DND-41 (cell line): ENCODE data around the gene MOGAT1.

ENCODE experiments used
- ATAC-seq: fragments of 200-7000 bp; cut with Tn5 transposase; 3 replicates; pipeline ENCODE4 v1.9.1; 2021; ENCODE audit warnings: low read depth; ENCODE audit not compliant: insufficient read depth
- DNase-seq: peaks from one replicate; pipeline ENCODE4 v3.0.0-alpha.2; 2020
- H2AFZ ChIP-seq: 2 replicates; pipeline ENCODE4 v1.6.0; 2012; ENCODE audit warnings: low read depth, low read length
- H3K27ac ChIP-seq: 2 replicates; pipeline ENCODE4 v1.5.1; 2012; ENCODE audit warnings: low read length, inconsistent platforms
- H3K27me3 ChIP-seq: fragments of 200-600 bp; sonication (generic); 2 replicates; pipeline ENCODE4 v1.6.0; 2012; ENCODE audit warnings: low read length, mild to moderate bottlenecking, inconsistent platforms; ENCODE audit not compliant: insufficient read depth, poor library complexity
- H3K36me3 ChIP-seq: 2 replicates; pipeline ENCODE4 v1.5.1; 2012; ENCODE audit warnings: low read length, inconsistent platforms; ENCODE audit not compliant: insufficient read depth
- H3K4me1 ChIP-seq: 2 replicates; pipeline ENCODE4 v1.5.1; 2012; ENCODE audit warnings: mild to moderate bottlenecking, low read length; ENCODE audit not compliant: insufficient read depth
- H3K4me2 ChIP-seq: 2 replicates; pipeline ENCODE4 v1.6.0; 2012; ENCODE audit warnings: mild to moderate bottlenecking, moderate library complexity, low read length, inconsistent platforms; ENCODE audit not compliant: insufficient read depth
- H3K4me3 ChIP-seq, 2 experiments: fragments of 200-600 bp in 1 of 2; shearing (Covaris generic) in 1 of 2; 2 replicates each; pipeline ENCODE4 v1.5.1; 2012 to 2016; ENCODE audit warnings: inconsistent platforms in 2 of 2, low read length in 2 of 2, mild to moderate bottlenecking in 2 of 2, low read depth in 1 of 2, moderate library complexity in 1 of 2
- H3K79me2 ChIP-seq: 2 replicates; pipeline ENCODE4 v1.6.0; 2012; ENCODE audit warnings: low read length, inconsistent platforms; ENCODE audit not compliant: insufficient read depth
- H3K9ac ChIP-seq: 2 replicates; pipeline ENCODE4 v1.6.0; 2012; ENCODE audit warnings: low read depth, mild to moderate bottlenecking, inconsistent platforms, low read length, moderate library complexity
- H3K9me3 ChIP-seq: 2 replicates; pipeline ENCODE4 v1.5.1; 2012; ENCODE audit warnings: low read length, moderate library complexity, mild to moderate bottlenecking, inconsistent platforms; ENCODE audit not compliant: insufficient read depth, severe bottlenecking
- H4K20me1 ChIP-seq: 2 replicates; pipeline ENCODE4 v1.6.0; 2012; ENCODE audit warnings: low read length; ENCODE audit not compliant: insufficient read depth
- EZH2 ChIP-seq: IDR thresholded peaks from 3 replicates; pipeline ENCODE4 v1.6.1; 2012; ENCODE audit warnings: borderline replicate concordance, low read depth, mild to moderate bottlenecking, moderate library complexity, low read length, inconsistent platforms; ENCODE audit not compliant: severe bottlenecking
- TF ChIP-seq, protein P1 (sequence below): IDR thresholded peaks from 2 replicates; pipeline ENCODE4 v1.5.1; 2012; ENCODE audit warnings: borderline replicate concordance, low read length, moderate library complexity, mild to moderate bottlenecking; ENCODE audit not compliant: poor library complexity, severe bottlenecking; ENCODE audit errors: extremely low read depth

The MOGAT1 gene

DNA sequence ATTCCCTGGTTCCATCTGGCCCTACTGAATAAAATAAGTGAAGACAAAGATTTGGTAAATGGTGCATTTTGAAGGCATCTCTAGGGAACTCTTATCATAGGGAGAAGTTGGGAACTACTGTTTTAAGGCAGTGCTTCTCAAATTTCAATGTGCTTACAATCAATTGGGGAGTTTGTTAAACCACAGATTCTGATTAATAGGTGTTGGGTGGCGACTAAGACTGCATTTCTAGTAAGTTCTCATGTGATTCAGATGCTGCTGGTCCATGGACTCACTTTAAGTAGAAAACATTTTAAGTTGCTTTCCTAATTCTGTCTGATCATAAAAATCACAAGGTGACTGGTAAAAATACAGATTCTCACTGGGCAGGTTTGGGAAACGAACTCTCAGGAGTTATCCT, 30.1 kb upstream of the MOGAT1 start:
- no peaks in the 10 kb centered on the region for H3K9me3 ChIP-seq

DNA sequence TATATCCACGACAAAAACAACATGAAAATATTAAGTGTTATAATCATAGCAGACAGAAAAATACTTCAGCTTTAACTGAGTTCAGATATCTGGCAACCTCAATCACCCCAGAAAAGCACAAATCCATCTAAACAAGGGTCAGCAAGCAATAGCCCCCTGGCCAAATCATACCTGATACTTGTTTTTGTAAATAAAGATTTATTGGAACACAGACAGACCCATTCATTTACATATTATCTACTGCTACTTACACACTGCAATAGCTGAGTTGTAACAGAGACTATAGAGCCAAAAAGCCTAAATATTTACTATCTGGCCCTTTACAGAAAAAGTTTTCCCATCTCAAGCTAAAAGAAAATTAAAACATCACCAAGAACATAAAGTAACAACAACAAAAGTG, 28.3 kb upstream of the MOGAT1 start:
- TF ChIP-seq EZH2: no peak
- TF ChIP-seq, protein P1, sequence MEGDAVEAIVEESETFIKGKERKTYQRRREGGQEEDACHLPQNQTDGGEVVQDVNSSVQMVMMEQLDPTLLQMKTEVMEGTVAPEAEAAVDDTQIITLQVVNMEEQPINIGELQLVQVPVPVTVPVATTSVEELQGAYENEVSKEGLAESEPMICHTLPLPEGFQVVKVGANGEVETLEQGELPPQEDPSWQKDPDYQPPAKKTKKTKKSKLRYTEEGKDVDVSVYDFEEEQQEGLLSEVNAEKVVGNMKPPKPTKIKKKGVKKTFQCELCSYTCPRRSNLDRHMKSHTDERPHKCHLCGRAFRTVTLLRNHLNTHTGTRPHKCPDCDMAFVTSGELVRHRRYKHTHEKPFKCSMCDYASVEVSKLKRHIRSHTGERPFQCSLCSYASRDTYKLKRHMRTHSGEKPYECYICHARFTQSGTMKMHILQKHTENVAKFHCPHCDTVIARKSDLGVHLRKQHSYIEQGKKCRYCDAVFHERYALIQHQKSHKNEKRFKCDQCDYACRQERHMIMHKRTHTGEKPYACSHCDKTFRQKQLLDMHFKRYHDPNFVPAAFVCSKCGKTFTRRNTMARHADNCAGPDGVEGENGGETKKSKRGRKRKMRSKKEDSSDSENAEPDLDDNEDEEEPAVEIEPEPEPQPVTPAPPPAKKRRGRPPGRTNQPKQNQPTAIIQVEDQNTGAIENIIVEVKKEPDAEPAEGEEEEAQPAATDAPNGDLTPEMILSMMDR: no peak
- Histone ChIP-seq H3K9me3 (no peaks in the 10 kb centered on the region), H3K9ac (no peak overlapping the region), H3K4me1 (no peaks in the 10 kb centered on the region), H3K27me3 (no peaks in the 10 kb centered on the region), H3K4me3 (no peak overlapping the region), H3K27ac (no peak overlapping the region), H2AFZ (no peak overlapping the region), H4K20me1 (peaks cover 5% of the 10 kb centered on the region; the same call in 1 of the 2 replicates), H3K36me3 (peaks cover 87% of the 10 kb centered on the region), H3K4me2 (no peak overlapping the region), H3K79me2 (peaks cover 25% of the 10 kb centered on the region)
- no peak for ATAC-seq
- no peak for DNase-seq

More for the DNA sequence above, 30.1 kb upstream of the MOGAT1 start:
- H3K27ac ChIP-seq: no peak overlapping the region
- peaks cover 88% of the 10 kb centered on the region for H3K36me3 ChIP-seq
- H3K4me2 ChIP-seq: no peak overlapping the region
- no peak overlapping the region for H3K4me3 ChIP-seq
- H3K79me2 ChIP-seq: peaks cover 18% of the 10 kb centered on the region
- H3K9ac ChIP-seq: no peak overlapping the region
- no peak for DNase-seq
- TF ChIP-seq, protein P1: no peak
- no peak for TF ChIP-seq EZH2
- H3K27me3 ChIP-seq: no peaks in the 10 kb centered on the region
- ATAC-seq: no peak
- no peak overlapping the region for H2AFZ ChIP-seq
- no peaks in the 10 kb centered on the region for H4K20me1 ChIP-seq
- H3K4me1 ChIP-seq: no peaks in the 10 kb centered on the region

DNA sequence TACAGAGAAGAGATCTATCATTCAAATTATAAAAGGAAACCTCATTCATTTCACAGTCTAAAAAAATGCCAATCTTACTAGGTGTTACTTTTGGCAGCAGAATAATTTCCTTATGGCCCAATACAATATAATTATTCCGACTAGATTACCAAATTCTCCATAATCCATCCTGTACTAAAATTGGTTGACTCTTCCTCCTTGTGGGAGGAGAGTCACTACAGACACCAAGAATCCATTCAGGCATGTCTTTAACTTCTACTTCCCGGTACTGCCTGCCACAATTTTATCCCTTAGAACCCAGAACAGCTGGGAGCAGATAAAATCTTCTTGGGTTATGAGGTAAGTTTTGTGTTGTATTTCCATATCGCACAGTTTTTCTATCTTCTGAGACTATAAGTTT, 25.4 kb upstream of the MOGAT1 start:
- no peaks in the 10 kb centered on the region for H3K27me3 ChIP-seq
- H3K79me2 ChIP-seq: peaks cover 51% of the 10 kb centered on the region
- peaks cover 27% of the 10 kb centered on the region; the same call in 1 of the 2 replicates for H4K20me1 ChIP-seq
- ATAC-seq (no peak), DNase-seq (no peak)
- H2AFZ ChIP-seq: no peak overlapping the region
- H3K4me3 ChIP-seq: no peak overlapping the region
- TF ChIP-seq, protein P1: no peak
- no peak for TF ChIP-seq EZH2
- no peak overlapping the region for H3K9ac ChIP-seq
- H3K36me3 ChIP-seq: peaks cover 76% of the 10 kb centered on the region
- no peak overlapping the region for H3K4me2 ChIP-seq
- H3K4me1 ChIP-seq: peaks cover 5% of the 10 kb centered on the region; the same call in 1 of the 2 replicates
- no peak overlapping the region for H3K27ac ChIP-seq
- no peaks in the 10 kb centered on the region for H3K9me3 ChIP-seq

DNA sequence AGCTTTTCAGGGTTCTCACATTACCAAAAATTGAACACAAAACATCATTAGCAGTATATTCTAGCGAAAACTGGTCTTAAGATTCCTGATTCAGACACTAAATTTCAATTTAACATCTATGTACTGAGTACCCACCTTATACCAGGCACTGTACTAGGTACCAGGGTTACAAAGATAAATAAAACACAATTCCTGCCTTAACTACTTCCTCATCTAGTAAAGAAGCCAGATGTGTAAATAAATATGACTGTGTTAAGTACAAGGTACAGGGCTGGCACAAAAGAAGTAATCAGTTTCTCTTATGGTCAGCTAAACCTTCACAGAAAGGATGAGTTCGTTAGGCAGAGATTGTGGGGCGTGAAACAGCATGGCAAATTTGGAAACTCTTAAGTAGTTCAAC, 21.7 kb upstream of the MOGAT1 start:
- Histone ChIP-seq H3K36me3 (peaks cover 43% of the 10 kb centered on the region), H3K4me3 (no peak overlapping the region), H3K9ac (no peak overlapping the region), H4K20me1 (peaks cover 49% of the 10 kb centered on the region; the same call in 1 of the 2 replicates), H2AFZ (no peak overlapping the region), H3K4me2 (no peak overlapping the region), H3K79me2 (peaks cover 83% of the 10 kb centered on the region), H3K4me1 (peaks cover 30% of the 10 kb centered on the region), H3K9me3 (no peaks in the 10 kb centered on the region), H3K27me3 (no peaks in the 10 kb centered on the region), H3K27ac (no peak overlapping the region)
- DNase-seq (no peak), ATAC-seq (no peak)
- no peak for TF ChIP-seq EZH2
